ENCODE results near the gene RNF8.
"Not testable (repeated sequence)": the region's sequence is repeated elsewhere in the genome, so short reads cannot be mapped to it uniquely, and the experiment has no call there.

The RNF8 gene

DNA sequence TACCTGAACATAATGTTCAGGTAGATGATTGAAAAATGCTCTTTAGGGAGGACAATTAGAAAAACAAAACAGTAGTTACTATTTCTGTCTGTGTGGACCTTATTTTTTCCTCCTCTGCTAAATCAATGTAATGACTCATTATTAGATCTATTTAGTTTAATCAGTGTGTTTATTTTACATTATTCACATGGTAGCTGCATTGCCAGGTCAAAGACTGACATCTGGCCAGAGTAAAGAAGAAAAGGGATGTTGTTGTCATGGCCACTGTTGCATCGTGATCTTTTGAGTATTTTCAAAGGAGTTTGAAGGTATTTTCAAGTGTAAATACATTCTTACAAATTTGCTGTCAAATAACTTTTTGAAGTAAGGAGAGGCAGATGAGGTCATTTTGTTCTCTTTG is 85.1 kb downstream of the RNF8 start (continued):
- TF ChIP-seq, protein P1, sequence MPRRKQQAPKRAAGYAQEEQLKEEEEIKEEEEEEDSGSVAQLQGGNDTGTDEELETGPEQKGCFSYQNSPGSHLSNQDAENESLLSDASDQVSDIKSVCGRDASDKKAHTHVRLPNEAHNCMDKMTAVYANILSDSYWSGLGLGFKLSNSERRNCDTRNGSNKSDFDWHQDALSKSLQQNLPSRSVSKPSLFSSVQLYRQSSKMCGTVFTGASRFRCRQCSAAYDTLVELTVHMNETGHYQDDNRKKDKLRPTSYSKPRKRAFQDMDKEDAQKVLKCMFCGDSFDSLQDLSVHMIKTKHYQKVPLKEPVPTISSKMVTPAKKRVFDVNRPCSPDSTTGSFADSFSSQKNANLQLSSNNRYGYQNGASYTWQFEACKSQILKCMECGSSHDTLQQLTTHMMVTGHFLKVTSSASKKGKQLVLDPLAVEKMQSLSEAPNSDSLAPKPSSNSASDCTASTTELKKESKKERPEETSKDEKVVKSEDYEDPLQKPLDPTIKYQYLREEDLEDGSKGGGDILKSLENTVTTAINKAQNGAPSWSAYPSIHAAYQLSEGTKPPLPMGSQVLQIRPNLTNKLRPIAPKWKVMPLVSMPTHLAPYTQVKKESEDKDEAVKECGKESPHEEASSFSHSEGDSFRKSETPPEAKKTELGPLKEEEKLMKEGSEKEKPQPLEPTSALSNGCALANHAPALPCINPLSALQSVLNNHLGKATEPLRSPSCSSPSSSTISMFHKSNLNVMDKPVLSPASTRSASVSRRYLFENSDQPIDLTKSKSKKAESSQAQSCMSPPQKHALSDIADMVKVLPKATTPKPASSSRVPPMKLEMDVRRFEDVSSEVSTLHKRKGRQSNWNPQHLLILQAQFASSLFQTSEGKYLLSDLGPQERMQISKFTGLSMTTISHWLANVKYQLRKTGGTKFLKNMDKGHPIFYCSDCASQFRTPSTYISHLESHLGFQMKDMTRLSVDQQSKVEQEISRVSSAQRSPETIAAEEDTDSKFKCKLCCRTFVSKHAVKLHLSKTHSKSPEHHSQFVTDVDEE (CRISPR knock-in tag; IDR thresholded peaks at IDR 0.05): no peak
- TF ChIP-seq CSDC2 (CRISPR knock-in tag; IDR thresholded peaks at IDR 0.05) (no peak), ZNF8 (CRISPR knock-in tag; IDR thresholded peaks at IDR 0.05) (no peak), PPARA (CRISPR knock-in tag; IDR thresholded peaks at IDR 0.05; ENCODE audit: borderline replicate concordance) (no peak), ESRRG (CRISPR knock-in tag; IDR thresholded peaks at IDR 0.05) (no peak), ZNF70 (CRISPR knock-in tag; IDR thresholded peaks at IDR 0.05) (no peak), RARB (CRISPR knock-in tag; IDR thresholded peaks at IDR 0.05) (no peak), SNAI2 (CRISPR knock-in tag; IDR thresholded peaks at IDR 0.05) (no peak)

DNA sequence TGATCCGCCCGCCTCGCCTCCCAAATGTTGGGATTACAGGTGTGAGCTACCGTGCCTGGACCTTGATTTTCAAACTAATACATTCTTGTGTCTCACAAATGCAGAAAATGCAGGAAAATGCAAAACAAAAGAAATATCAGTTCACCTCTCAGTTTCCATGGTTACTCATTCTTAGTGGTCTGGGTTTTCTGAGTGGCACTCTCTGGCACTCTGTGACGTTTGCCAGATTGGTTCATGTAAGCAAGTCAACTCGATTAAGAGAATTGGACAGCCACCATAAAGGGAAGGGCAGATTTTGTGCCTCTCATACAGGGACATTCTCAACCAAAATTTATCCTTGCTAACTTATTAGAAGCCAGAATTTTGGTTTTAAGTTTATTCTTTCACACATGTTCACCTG is 87.9 kb downstream of the RNF8 start:
- no peak for ATAC-seq
- TF ChIP-seq ZNF8 (CRISPR knock-in tag; IDR thresholded peaks at IDR 0.05): no peak
- TF ChIP-seq PPARA (CRISPR knock-in tag; IDR thresholded peaks at IDR 0.05; ENCODE audit: borderline replicate concordance): no peak
- TF ChIP-seq ZFP3 (CRISPR knock-in tag; IDR thresholded peaks at IDR 0.05): no peak
- TF ChIP-seq ISL1 (CRISPR knock-in tag; IDR thresholded peaks at IDR 0.05): no peak
- TF ChIP-seq, protein P1 (CRISPR knock-in tag; IDR thresholded peaks at IDR 0.05): no peak
- TF ChIP-seq SNAI2 (CRISPR knock-in tag; IDR thresholded peaks at IDR 0.05): no peak
- no peak for TF ChIP-seq ZNF70 (CRISPR knock-in tag; IDR thresholded peaks at IDR 0.05)
- TF ChIP-seq TCF4 (CRISPR knock-in tag; IDR thresholded peaks at IDR 0.05; ENCODE audit: borderline replicate concordance): no peak
- TF ChIP-seq ARNTL (CRISPR knock-in tag; IDR thresholded peaks at IDR 0.05; ENCODE audit: borderline replicate concordance, low read depth): no peak
- no peak for TF ChIP-seq TOX (CRISPR knock-in tag; IDR thresholded peaks at IDR 0.05; ENCODE audit: borderline replicate concordance)
- TF ChIP-seq ZFP30 (CRISPR knock-in tag; IDR thresholded peaks at IDR 0.05): no peak
- TF ChIP-seq, protein P2, sequence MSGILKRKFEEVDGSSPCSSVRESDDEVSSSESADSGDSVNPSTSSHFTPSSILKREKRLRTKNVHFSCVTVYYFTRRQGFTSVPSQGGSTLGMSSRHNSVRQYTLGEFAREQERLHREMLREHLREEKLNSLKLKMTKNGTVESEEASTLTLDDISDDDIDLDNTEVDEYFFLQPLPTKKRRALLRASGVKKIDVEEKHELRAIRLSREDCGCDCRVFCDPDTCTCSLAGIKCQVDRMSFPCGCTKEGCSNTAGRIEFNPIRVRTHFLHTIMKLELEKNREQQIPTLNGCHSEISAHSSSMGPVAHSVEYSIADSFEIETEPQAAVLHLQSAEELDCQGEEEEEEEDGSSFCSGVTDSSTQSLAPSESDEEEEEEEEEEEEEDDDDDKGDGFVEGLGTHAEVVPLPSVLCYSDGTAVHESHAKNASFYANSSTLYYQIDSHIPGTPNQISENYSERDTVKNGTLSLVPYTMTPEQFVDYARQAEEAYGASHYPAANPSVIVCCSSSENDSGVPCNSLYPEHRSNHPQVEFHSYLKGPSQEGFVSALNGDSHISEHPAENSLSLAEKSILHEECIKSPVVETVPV (CRISPR knock-in tag; IDR thresholded peaks at IDR 0.05): no peak
- no peak for TF ChIP-seq OSR1 (CRISPR knock-in tag; IDR thresholded peaks at IDR 0.05)

DNA sequence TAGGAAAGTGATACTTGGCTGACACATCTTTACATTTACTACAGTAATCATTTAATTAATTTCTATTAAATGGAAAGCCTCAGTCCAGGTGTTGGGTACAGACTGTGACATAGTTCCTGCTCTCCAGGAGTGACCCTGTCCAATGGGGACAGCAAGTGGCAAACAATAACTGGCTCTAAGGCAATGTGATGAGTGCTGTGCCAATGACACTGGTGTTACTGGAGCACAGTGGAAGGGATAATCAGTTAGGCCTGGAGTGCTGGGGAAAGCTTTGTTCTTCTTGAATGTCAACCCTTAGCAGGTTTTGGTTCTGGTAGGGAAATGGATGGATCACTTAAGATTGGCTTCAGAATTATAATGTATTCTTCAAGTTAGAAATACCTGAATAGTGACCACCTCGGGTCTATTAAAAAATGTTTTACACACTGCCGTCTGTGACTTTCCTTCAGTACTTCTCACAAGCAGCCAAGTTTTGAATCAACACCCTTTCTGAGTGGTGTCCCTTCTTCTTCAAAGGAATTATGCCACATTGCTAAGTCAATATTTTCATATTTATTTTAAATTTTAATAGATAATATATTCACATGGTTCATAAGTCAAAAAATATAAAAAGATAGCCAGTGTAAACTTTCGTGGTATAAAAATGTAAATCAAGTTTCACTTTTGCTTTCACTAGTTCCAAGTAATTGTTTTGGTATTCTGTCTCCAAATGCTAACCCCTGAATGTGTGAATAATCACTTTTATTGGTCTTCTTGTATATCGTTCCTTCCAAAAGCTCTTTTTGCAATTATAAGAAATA is 88.8 kb downstream of the RNF8 start:
- TF ChIP-seq, protein P3, sequence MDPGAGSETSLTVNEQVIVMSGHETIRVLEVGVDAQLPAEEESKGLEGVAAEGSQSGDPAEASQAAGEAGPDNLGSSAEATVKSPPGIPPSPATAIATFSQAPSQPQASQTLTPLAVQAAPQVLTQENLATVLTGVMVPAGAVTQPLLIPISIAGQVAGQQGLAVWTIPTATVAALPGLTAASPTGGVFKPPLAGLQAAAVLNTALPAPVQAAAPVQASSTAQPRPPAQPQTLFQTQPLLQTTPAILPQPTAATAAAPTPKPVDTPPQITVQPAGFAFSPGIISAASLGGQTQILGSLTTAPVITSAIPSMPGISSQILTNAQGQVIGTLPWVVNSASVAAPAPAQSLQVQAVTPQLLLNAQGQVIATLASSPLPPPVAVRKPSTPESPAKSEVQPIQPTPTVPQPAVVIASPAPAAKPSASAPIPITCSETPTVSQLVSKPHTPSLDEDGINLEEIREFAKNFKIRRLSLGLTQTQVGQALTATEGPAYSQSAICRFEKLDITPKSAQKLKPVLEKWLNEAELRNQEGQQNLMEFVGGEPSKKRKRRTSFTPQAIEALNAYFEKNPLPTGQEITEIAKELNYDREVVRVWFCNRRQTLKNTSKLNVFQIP (CRISPR knock-in tag; IDR thresholded peaks at IDR 0.05; ENCODE audit: borderline replicate concordance, low read depth): no peak
- TF ChIP-seq RARB (CRISPR knock-in tag; IDR thresholded peaks at IDR 0.05) (no peak), ESRRG (CRISPR knock-in tag; IDR thresholded peaks at IDR 0.05) (no peak), GLIS3 (CRISPR knock-in tag; IDR thresholded peaks at IDR 0.05) (no peak), ZC3H10 (CRISPR knock-in tag; IDR thresholded peaks at IDR 0.05) (no peak), CSDC2 (CRISPR knock-in tag; IDR thresholded peaks at IDR 0.05) (no peak)
- no peak for ATAC-seq

DNA sequence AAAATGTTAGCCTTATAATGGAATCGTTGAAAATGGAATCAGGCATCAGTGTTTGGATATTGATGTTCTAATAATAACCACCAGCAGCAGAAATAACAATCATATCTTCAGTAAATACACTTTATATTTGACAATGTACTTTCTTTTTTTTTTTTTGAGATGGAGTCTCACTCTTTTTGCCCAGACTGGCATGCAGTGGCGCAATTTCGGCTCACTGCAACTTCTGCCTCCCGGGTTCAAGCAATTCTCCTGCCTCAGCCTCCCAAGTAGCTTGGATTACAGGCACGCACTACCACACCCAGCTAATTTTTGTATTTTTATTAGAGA is 89.4 kb downstream of the RNF8 start:
- not testable (repeated sequence) for ATAC-seq
